ENCODE results near the gene BTBD8.

BTBD8 gene

GRCh38 chr1:92087542-92087941 is 7.4 kb downstream of the BTBD8 start:
- DNase-seq (ENCODE audit: insufficient read length, low spot score): no peak
- FAIRE-seq: no peak

GRCh38 chr1:92091625-92092024 is 11.5 kb downstream of the BTBD8 start:
- FAIRE-seq (no peak), DNase-seq (ENCODE audit: insufficient read length, low spot score) (no peak)

DNA sequence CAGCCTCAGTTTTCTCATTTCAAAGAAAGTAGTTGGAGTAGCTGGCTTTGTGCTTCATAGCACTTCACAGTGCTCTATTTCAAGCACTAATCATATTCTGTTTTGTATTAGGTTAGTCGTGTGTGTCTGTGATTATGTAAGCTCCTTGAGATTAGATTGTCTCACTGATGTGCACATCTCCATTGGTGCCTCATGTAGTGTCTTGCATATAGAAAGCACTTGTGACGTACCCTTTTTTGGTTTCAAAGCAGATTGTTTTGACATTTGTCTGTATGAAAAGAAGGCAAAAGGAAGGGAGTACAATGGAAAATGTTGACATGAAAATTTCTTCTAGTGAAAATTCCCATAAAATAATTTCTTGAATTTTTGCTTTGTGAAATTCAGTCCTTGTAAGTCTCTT is 13.9 kb downstream of the BTBD8 start:
- DNase-seq (ENCODE audit: insufficient read length, low spot score): no peak
- FAIRE-seq: no peak

DNA sequence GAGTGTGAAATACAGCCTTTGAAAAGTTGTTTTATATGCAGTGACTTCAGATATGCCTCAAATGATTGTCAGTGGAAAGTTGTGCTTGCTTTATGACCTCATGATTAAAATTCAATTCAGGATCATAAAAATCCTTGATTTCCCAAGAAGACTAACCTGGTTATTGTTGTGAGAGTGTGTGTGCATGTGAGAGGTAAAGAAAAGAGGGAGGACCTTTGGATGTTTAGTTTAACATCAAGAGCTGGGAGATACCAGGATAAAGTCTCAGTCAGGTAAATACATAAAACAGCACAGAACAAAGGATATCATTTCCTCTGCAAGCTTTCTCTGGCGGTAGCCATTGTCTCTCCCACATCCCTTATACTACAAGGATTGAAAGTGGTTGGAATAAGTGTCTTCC is 14.4 kb downstream of the BTBD8 start:
- FAIRE-seq (no peak), DNase-seq (ENCODE audit: insufficient read length, low spot score) (no peak)

GRCh38 chr1:92095874-92096273 is 15.7 kb downstream of the BTBD8 start:
- no peak for FAIRE-seq
- no peak for DNase-seq (ENCODE audit: insufficient read length, low spot score)

DNA sequence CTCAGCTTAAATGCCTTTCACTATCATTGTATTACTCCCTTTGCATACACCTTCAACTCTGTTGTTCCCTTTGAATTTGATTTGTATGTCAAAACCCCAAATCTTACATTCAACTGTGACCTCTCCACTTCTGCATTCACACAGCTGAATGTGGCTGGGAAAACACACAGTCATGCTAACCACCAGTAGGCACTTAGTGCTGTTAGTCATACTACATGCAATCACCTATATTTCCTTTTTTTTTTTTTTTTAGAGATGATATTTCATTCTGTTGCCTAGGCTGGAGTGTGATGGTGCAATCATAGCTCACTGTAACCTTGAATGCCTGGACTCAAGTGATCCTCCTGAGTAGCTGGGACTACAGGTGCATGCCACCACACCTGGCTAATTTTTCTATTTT is 16.2 kb downstream of the BTBD8 start:
- DNase-seq (ENCODE audit: insufficient read length, low spot score) (no peak), FAIRE-seq (no peak)

GRCh38 chr1:92105546-92106081 is 25.5 kb downstream of the BTBD8 start:
- DNase-seq (ENCODE audit: insufficient read length, low spot score): no peak
- no peak for FAIRE-seq

- DNase-seq (ENCODE audit: insufficient read length, low spot score) (no peak), FAIRE-seq (no peak)
Measured at GRCh38 chr1:92108631-92109030, 28.5 kb downstream of the BTBD8 start.

DNA sequence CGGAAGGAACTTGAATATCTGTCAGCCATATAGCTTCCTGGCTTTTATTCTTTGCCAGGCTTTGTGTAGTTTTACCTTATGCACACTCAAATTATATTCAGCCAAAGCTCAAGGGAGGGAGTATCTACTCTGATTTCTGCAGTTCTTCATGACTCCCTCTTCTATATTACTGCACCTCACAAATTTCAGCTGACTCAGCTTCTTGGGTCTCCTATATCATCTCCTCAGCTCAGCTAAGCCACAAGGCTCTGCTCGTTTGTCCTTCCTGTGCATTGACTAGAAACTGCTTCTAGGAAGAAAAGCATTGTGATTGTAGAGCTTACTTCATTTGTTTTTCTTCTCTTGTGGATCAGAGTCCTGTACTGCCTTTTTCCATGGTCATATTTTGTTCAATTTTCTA is 37.4 kb downstream of the BTBD8 start:
- DNase-seq (ENCODE audit: insufficient read length, low spot score): no peak
- no peak for FAIRE-seq

GRCh38 chr1:92118826-92119225 is 38.7 kb downstream of the BTBD8 start:
- no peak for DNase-seq (ENCODE audit: insufficient read length, low spot score)
- FAIRE-seq: no peak

- no peak for DNase-seq (ENCODE audit: insufficient read length, low spot score)
- no peak for FAIRE-seq
Measured at GRCh38 chr1:92123868-92124267, 43.7 kb downstream of the BTBD8 start.

DNA sequence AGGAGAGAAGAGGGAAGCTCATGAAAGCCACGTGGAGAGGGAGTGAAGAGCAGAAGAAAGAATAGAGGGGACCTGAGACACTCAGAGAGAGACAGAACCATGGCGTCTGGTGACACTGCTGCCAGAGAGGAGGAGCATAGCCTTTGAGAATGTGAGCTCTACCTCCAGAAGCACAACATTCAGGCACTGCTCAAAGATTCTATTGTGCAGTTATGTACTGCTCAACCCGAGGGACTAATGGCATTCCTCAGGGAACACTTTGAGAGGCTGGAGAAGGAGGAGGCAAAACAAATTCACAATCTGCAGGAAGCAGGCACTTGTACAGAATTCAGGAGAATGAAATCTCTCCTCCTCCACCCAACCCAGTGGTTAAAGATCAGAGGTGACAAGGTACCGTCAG is 45.1 kb downstream of the BTBD8 start:
- FAIRE-seq (no peak), DNase-seq (ENCODE audit: insufficient read length, low spot score) (no peak)

GRCh38 chr1:92126088-92126487 is 45.9 kb downstream of the BTBD8 start:
- DNase-seq (ENCODE audit: insufficient read length, low spot score) (no peak), FAIRE-seq (no peak)

GRCh38 chr1:92134331-92134730 is 54.2 kb downstream of the BTBD8 start:
- FAIRE-seq (no peak), DNase-seq (ENCODE audit: insufficient read length, low spot score) (no peak)

DNA sequence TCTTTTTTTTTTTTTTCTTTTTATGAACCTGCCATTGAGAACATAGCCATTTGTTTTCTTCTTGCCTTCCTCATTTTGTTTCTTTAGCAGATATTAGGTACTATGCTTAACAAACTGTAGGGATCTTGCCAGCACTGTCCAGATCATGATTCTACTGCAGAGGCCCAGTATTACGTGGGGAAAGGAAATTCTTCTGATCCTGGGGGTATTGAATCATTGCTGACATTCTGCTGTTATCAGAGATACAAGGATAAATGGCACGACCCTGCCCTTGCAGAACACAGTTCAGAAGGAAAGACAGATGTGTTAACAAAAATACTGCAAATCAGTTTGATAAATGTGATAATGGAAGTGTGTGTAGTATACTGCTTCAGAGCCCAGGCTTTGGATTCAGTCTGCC is 56.2 kb downstream of the BTBD8 start:
- no peak for DNase-seq (ENCODE audit: insufficient read length, low spot score)

DNA sequence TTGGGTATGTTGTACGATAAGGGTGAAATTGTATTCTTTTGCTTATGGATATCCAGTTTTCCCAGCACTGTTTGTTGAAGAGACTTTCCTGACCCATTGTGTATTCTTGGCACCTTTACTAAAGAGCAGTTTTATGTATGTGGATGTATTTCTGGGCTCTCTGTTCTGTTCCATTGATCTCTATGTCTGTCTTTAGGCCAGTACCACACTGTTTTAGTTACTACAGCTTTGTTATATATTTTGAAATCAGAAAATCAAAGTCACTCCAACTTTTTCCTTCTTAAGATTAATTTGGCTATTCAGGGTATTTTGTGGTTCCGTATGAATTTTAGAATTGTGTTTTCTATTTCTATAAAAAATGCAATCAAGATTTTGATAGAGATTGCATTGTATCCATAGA is 74.8 kb downstream of the BTBD8 start:
- DNase-seq (ENCODE audit: insufficient read length, low spot score): no peak
- no peak for FAIRE-seq

More for the DNA sequence above, 56.2 kb downstream of the BTBD8 start:
- no peak for FAIRE-seq

DNA sequence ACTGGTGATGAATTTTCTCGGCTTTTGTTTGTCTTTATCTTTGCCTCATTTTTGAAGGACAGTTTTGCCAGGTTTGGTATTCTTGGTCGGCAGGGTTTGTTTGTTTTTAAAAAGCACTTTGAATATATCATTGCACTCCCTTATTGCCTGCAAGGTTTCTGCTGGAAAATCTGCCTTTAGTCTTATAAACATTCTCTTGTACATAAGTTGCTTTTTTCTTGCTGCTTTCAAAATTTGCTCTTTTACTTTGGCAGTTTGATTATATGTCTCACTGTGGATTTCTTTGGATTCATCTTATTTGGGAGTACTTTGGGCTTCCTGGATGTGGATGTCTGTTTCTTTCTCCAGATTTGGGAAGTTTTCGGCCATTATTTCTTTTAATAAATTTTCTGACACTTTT is 79.4 kb downstream of the BTBD8 start:
- no peak for FAIRE-seq
- DNase-seq (ENCODE audit: insufficient read length, low spot score): no peak

DNA sequence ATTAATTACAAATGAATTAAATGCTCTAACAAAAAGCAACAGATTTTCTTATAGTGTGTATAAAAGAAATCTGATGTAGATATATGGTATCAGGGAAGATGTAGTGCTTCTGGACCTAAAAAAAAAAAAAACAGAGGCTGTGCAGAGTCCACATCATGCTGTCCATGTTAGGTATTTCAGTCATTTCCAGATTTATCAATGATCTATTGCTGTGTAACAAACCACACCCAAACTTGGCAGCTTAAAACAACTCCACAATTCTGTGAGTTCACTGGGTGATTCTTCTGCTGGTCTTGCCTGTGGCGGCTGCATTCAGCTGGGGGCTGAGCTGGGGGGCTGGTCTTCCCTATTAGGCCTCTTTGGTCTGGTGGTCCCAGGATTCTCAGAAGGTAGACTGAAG is 85.2 kb downstream of the BTBD8 start:
- FAIRE-seq: no peak
- no peak for DNase-seq (ENCODE audit: insufficient read length, low spot score)

DNA sequence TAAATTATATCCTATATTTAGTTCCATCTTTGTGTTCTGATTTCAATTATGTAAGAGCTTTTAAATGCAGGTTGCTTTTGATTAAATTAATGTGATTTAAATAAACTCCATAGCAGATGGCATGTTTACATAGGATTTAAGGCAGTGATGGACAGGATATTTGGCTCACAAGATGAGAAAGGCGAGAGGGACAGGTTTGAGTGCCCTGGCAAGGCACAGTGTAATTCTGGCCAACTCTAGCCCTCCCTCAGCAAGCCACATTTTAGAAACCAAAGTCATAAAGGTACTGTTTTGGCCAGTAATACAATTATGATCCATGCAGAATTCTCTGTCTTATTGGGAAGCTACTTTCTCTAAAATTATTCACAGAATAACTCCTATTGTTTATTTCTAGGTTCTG is 87.0 kb downstream of the BTBD8 start:
- FAIRE-seq: no peak
- DNase-seq (ENCODE audit: insufficient read length, low spot score): no peak

GRCh38 chr1:92168657-92169056 is 88.5 kb downstream of the BTBD8 start:
- DNase-seq (ENCODE audit: insufficient read length, low spot score) (no peak), FAIRE-seq (no peak)

DNA sequence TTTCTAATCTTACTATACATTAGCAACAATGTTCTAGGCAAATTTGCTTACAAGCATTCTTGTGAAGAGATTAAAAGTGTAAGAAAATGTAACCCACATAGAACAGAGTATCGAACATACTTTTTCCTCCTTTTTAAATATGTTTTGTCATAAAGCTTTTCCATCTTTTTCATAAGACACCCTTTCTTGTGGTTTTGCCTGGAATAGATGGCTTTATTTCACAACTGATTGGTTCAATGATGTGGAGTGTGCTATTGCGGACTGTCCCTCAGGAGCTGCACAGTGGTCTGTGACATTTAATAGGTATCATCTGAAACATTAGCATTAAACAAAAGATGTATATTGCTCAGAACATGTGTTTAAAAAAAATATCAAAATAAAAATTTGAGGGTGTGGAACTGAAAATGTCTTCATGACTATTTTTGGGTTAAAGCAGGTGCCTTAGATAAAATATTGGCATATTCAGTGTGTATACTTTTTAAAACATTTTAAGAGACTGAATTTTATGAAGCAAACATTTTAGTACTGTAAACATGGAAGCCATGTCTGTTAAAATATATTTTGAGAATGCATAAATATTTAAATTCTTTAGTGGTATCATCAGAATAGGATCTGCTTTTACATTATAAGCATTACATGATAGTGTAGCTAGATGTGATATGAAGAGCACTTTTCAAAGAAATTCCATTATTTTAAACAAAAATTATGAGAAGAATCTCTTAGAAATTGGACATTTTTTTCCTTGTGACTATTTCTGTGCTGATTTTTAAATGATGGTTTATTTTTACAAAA is 89.3 kb downstream of the BTBD8 start:
- DNase-seq (ENCODE audit: insufficient read length, low spot score) (no peak), FAIRE-seq (no peak)

DNA sequence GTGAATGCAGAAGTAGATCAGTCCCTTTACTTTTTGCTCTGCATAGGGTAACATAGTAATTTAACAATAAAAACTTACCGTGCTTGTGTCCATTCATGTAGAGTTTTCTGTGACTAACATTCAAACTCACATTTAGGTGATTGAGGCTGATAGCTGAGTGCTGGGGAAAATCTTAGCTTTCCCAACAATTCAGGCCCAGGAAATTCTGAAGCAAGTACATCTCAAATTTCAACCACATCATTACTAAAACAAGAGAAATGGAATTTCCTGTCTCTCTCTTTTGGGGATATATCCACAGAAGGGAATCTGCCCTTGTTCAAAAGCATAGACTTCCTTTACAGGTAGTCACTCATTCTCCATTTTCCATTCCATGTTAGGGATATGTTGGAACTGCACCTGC is 104.5 kb downstream of the BTBD8 start:
- DNase-seq (ENCODE audit: insufficient read length, low spot score): no peak

DNA sequence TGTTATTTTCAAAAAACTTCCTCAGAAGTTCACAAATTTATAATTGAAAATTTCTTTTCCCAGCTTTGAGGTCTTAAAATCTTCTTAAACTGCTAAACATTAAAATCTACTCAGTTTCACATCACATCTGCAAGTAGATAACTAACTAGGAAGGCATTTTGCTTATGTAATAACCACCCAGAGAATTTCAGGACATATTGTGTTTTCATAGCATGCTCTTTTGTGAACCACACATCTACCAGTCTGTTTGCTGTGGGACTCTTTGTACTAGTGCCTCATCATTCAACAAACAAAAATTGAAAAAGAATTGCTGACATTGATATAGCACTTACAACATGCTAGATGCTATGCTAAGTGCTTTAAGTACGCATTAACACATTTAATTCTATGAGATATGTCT is 105.9 kb downstream of the BTBD8 start:
- no peak for FAIRE-seq
- DNase-seq (ENCODE audit: insufficient read length, low spot score): no peak

More for the DNA sequence above, 104.5 kb downstream of the BTBD8 start:
- FAIRE-seq: no peak
